HEK293 (cell line): ENCODE data around the gene TBX1.

Experiments used
- BCL11A ChIP-seq: fragments of 450-650 bp; formaldehyde crosslinking; IDR thresholded peaks from 2 replicates; pipeline ENCODE4 v1.5.1; 2016; ENCODE audit warnings: low read depth, missing biosample characterization, missing genetic modification characterization
- SALL2 ChIP-seq: fragments of 450-650 bp; formaldehyde crosslinking; IDR thresholded peaks from 2 replicates; pipeline ENCODE4 v1.5.0; 2017; ENCODE audit warnings: missing biosample characterization, mild to moderate bottlenecking, missing genetic modification characterization, borderline replicate concordance
- ZBTB8A ChIP-seq: fragments of 450-650 bp; formaldehyde crosslinking; IDR thresholded peaks from 2 replicates; pipeline ENCODE4 v1.5.1; 2016; ENCODE audit warnings: missing biosample characterization, missing genetic modification characterization
- ZNF121 ChIP-seq: fragments of 450-650 bp; formaldehyde crosslinking; IDR thresholded peaks from 2 replicates; pipeline ENCODE4 v1.5.1; 2016; ENCODE audit warnings: missing biosample characterization, missing genetic modification characterization
- ZNF223 ChIP-seq: fragments of 450-650 bp; formaldehyde crosslinking; IDR thresholded peaks from 2 replicates; pipeline ENCODE4 v1.5.1; 2016; ENCODE audit warnings: missing biosample characterization, missing genetic modification characterization
- ZNF302 ChIP-seq: fragments of 450-650 bp; formaldehyde crosslinking; IDR thresholded peaks from 2 replicates; pipeline ENCODE4 v1.5.1; 2016; ENCODE audit warnings: missing biosample characterization, missing genetic modification characterization, low read depth
- ZNF416 ChIP-seq: fragments of 450-650 bp; formaldehyde crosslinking; IDR thresholded peaks from 2 replicates; pipeline ENCODE4 v1.5.1; 2016; ENCODE audit warnings: missing biosample characterization, missing genetic modification characterization
- ZNF529 ChIP-seq: fragments of 450-650 bp; formaldehyde crosslinking; IDR thresholded peaks from 2 replicates; pipeline ENCODE4 v1.5.1; 2017; ENCODE audit warnings: missing genetic modification characterization, missing biosample characterization; ENCODE audit not compliant: insufficient replicate concordance
- ZNF530 ChIP-seq: fragments of 450-650 bp; formaldehyde crosslinking; IDR thresholded peaks from 2 replicates; pipeline ENCODE4 v1.5.1; 2016; ENCODE audit warnings: low read depth, missing biosample characterization, missing genetic modification characterization
- ZNF777 ChIP-seq: fragments of 450-650 bp; formaldehyde crosslinking; IDR thresholded peaks from 2 replicates; pipeline ENCODE4 v1.5.1; 2017; ENCODE audit warnings: missing biosample characterization, missing genetic modification characterization, borderline replicate concordance
- TF ChIP-seq, protein P1 (sequence below): fragments of 450-650 bp; formaldehyde crosslinking; IDR thresholded peaks from 2 replicates; pipeline ENCODE4 v1.5.1; 2016; ENCODE audit warnings: missing biosample characterization, missing genetic modification characterization, borderline replicate concordance
- TF ChIP-seq, protein P2 (sequence below): fragments of 450-650 bp; formaldehyde crosslinking; IDR thresholded peaks from 2 replicates; pipeline ENCODE4 v1.5.1; 2016; ENCODE audit warnings: missing biosample characterization, missing genetic modification characterization

DNA sequence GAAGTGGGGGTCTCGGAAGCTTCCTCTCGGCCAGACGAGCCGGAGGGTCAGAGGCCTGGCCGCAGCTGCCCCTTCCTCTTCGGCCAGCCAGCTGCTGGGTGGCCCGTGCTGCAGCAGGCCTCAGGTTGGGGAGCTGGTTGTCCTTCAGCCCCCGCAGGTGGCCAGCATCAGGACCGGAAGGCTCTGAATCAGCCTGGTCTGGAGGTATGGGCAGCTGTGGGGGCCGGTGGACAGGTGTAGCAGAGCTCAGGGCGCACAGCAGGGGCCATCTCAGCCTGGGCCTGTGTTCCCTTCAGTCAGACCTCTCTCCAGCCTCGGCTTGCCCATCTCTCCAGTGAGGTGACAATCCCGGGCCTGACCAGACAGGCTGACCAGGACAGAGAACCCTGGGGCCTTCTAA lies 13.9 kb upstream of the TBX1 start:
- TF ChIP-seq ZNF777 (tag by site-specific recombination) (no peak), ZNF529 (tag by site-specific recombination) (no peak), ZNF302 (tag by site-specific recombination) (no peak), ZBTB8A (tag by site-specific recombination) (no peak), ZNF223 (tag by site-specific recombination) (no peak), ZNF121 (tag by site-specific recombination) (no peak), ZNF416 (tag by site-specific recombination) (no peak), ZNF530 (tag by site-specific recombination) (no peak), BCL11A (tag by site-specific recombination) (no peak), SALL2 (tag by site-specific recombination) (no peak)
- TF ChIP-seq, protein P1, sequence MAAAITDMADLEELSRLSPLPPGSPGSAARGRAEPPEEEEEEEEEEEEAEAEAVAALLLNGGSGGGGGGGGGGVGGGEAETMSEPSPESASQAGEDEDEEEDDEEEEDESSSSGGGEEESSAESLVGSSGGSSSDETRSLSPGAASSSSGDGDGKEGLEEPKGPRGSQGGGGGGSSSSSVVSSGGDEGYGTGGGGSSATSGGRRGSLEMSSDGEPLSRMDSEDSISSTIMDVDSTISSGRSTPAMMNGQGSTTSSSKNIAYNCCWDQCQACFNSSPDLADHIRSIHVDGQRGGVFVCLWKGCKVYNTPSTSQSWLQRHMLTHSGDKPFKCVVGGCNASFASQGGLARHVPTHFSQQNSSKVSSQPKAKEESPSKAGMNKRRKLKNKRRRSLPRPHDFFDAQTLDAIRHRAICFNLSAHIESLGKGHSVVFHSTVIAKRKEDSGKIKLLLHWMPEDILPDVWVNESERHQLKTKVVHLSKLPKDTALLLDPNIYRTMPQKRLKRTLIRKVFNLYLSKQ (tag by site-specific recombination): no peak
- TF ChIP-seq, protein P2, sequence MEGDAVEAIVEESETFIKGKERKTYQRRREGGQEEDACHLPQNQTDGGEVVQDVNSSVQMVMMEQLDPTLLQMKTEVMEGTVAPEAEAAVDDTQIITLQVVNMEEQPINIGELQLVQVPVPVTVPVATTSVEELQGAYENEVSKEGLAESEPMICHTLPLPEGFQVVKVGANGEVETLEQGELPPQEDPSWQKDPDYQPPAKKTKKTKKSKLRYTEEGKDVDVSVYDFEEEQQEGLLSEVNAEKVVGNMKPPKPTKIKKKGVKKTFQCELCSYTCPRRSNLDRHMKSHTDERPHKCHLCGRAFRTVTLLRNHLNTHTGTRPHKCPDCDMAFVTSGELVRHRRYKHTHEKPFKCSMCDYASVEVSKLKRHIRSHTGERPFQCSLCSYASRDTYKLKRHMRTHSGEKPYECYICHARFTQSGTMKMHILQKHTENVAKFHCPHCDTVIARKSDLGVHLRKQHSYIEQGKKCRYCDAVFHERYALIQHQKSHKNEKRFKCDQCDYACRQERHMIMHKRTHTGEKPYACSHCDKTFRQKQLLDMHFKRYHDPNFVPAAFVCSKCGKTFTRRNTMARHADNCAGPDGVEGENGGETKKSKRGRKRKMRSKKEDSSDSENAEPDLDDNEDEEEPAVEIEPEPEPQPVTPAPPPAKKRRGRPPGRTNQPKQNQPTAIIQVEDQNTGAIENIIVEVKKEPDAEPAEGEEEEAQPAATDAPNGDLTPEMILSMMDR (tag by site-specific recombination): no peak
